Ascending aorta (tissue), 2 donors: ENCODE measurements around the gene ITCH. TPM values are rescaled to one million over a fixed set of nuclear protein-coding genes. Genes with fewer than 3 reads are reported as not detected.
"Not testable (repeated sequence)": the region's sequence is repeated elsewhere in the genome, so short reads cannot be mapped to it uniquely, and the experiment has no call there.

ENCODE experiments used
- DNase-seq, 2 donors: peaks; one replicate each; pipeline ENCODE4 v3.0.0-alpha.2; 2019; ENCODE audit warnings: low spot score in 2 of 2
- H3K27ac ChIP-seq, 2 donors: fragments of 200-600 bp; sonication (generic); one replicate each; pipeline ENCODE4 v1.5.1; 2016 to 2017; ENCODE audit warnings: mild to moderate bottlenecking in 1 of 2
- H3K27me3 ChIP-seq: fragments of 200-600 bp; sonication (generic); one replicate; pipeline ENCODE4 v1.5.1; 2017
- H3K36me3 ChIP-seq, 2 donors: fragments of 200-600 bp; sonication (generic); one replicate each; pipeline ENCODE4 v1.5.1; 2016
- H3K4me1 ChIP-seq, 2 donors: fragments of 200-600 bp; sonication (generic); one replicate each; pipeline ENCODE4 v1.5.1; 2016 to 2017; ENCODE audit warnings: mild to moderate bottlenecking in 1 of 2
- H3K4me3 ChIP-seq, 2 donors: fragments of 200-600 bp; sonication (generic); one replicate each; pipeline ENCODE4 v1.5.1; 2016 to 2017; ENCODE audit warnings: mild to moderate bottlenecking in 1 of 2
- H3K9me3 ChIP-seq, 2 donors: fragments of 200-600 bp; sonication (generic); one replicate each; pipeline ENCODE4 v1.5.1; 2016
- CTCF ChIP-seq, 3 experiments: fragments of 200-600 bp in 2 of 3; fragments of 450-650 bp in 1 of 3; sonication (generic) in 2 of 3; IDR thresholded peaks; one replicate each; pipeline ENCODE4 v1.5.1; 2016 to 2019; ENCODE audit warnings: antibody characterized with exemption in 3 of 3, mild to moderate bottlenecking in 1 of 3, moderate library complexity in 1 of 3
- intact Hi-C: fragments of 100-400 bp; cut with DNase I; formaldehyde crosslinking; loops from one replicate; pipeline ENCODE4 v1.15.1; 2023
- total RNA-seq: library from RNA; depleted of rRNA; stranded (reverse); fragments of >200 nt; gene quantifications from one replicate; pipeline ENCODE4 v1.1.0, GENCODE V29; 2016

The ITCH gene
- total RNA-seq, 1 donor from 2014 or later, result 42.8 TPM

- Histone ChIP-seq H3K9me3 (no peaks in the 10 kb centered on the region), H3K27ac (no peak overlapping the region), H3K36me3 (peaks cover 24 to 37% of the 10 kb centered on the region in 2 donors), H3K4me3 (no peak overlapping the region), H3K27me3 (no peaks in the 10 kb centered on the region), H3K4me1 (no peaks in the 10 kb centered on the region)
- no peak for TF ChIP-seq CTCF (IDR thresholded peaks at IDR 0.05)
- no peak for DNase-seq
- intact Hi-C loops, result no loop called here
These were observed 47.3 kb downstream of the ITCH start for GRCh38 chr20:34410336-34410735.

- H3K27me3 ChIP-seq, result no peaks in the 10 kb centered on the region
- H3K9me3 ChIP-seq, result no peaks in the 10 kb centered on the region
- intact Hi-C loops, result no loop called here
- TF ChIP-seq CTCF (IDR thresholded peaks at IDR 0.05), result no peak
- H3K4me3 ChIP-seq, result no peak overlapping the region
- DNase-seq, result no peak
- H3K36me3 ChIP-seq, result peaks cover 29 to 44% of the 10 kb centered on the region in 2 donors
- no peak overlapping the region for H3K27ac ChIP-seq
- H3K4me1 ChIP-seq, result peaks cover 0 to 6% of the 10 kb centered on the region in 2 donors
These were observed 49.4 kb downstream of the ITCH start for GRCh38 chr20:34412453-34412852.

- H3K36me3 ChIP-seq, result peaks cover 34 to 56% of the 10 kb centered on the region in 2 donors
- H3K4me3 ChIP-seq, H3K4me1 ChIP-seq, DNase-seq, H3K9me3 ChIP-seq, H3K27me3 ChIP-seq, intact Hi-C loops: not testable (repeated sequence)
- H3K27ac ChIP-seq, result peak overlapping the region in 1 of 2 donors; percentile 9
These were observed 51.5 kb downstream of the ITCH start for GRCh38 chr20:34414525-34414924.

GRCh38 chr20:34415079-34415478 lies 52.0 kb downstream of the ITCH start:
- Histone ChIP-seq H3K36me3 (peaks cover 30 to 55% of the 10 kb centered on the region in 2 donors), H3K9me3 (no peaks in the 10 kb centered on the region), H3K4me1 (peaks cover 0 to 6% of the 10 kb centered on the region in 2 donors), H3K27me3 (no peaks in the 10 kb centered on the region), H3K4me3 (no peak overlapping the region), H3K27ac (peak overlapping the region in 1 of 2 donors; percentile 9)
- intact Hi-C loops, result no loop called here
- TF ChIP-seq CTCF (IDR thresholded peaks at IDR 0.05), result no peak
- DNase-seq, result no peak

- Histone ChIP-seq H3K27me3 (no peaks in the 10 kb centered on the region), H3K27ac (no peak overlapping the region), H3K9me3 (no peaks in the 10 kb centered on the region), H3K36me3 (peaks cover 31 to 58% of the 10 kb centered on the region in 2 donors), H3K4me1 (peaks cover 0 to 6% of the 10 kb centered on the region in 2 donors), H3K4me3 (no peak overlapping the region)
- DNase-seq, result no peak
- no peak for TF ChIP-seq CTCF (IDR thresholded peaks at IDR 0.05)
- intact Hi-C loops, result no loop called here
These were observed 57.1 kb downstream of the ITCH start for GRCh38 chr20:34420146-34420545.

- H3K27ac ChIP-seq, result no peak overlapping the region
- peaks cover 31 to 59% of the 10 kb centered on the region in 2 donors for H3K36me3 ChIP-seq
- no peak for DNase-seq
- H3K4me3 ChIP-seq, result no peak overlapping the region
- intact Hi-C loops, result no loop called here
- H3K27me3 ChIP-seq, result no peaks in the 10 kb centered on the region
- H3K4me1 ChIP-seq, result peaks cover 0 to 4% of the 10 kb centered on the region in 2 donors
- H3K9me3 ChIP-seq, result no peaks in the 10 kb centered on the region
- TF ChIP-seq CTCF (IDR thresholded peaks at IDR 0.05), result no peak
These were observed 57.9 kb downstream of the ITCH start for GRCh38 chr20:34420975-34421374.
